Left cardiac atrium (tissue), 4 donors: Measurements from ENCODE around the gene SEMA6A. TPM values are rescaled to one million over a fixed set of nuclear protein-coding genes. Genes with fewer than 3 reads are reported as not detected.
"Not testable (repeated sequence)": the region's sequence is repeated elsewhere in the genome, so short reads cannot be mapped to it uniquely, and the experiment has no call there.

Experiments
- ATAC-seq, 2 donors: fragments of 200-7000 bp; cut with Tn5 transposase; one replicate each; pipeline ENCODE4 v1.9.1; 2020; ENCODE audit warnings: mild to moderate bottlenecking in 2 of 2, moderate library complexity in 2 of 2
- DNase-seq: peaks from one replicate; pipeline ENCODE4 v3.0.0-alpha.2; 2020
- intact Hi-C, 2 donors: fragments of 100-400 bp; cut with DNase I; formaldehyde crosslinking; loops; one replicate each; pipeline versions ENCODE4 v1.14.1 to v1.15.1; 2022 to 2023
- total RNA-seq, 2 donors: library from RNA; stranded (reverse); fragmentation: NEBNext Ultra II Directional; extraction: Animal tissue kit (Norgen Biotek cat#: 25700); gene quantifications; one replicate each; pipeline ENCODE4 v1.2.1, GENCODE V29; 2021
- donor health status: DM: no; HTN: yes; CAD: no.
- donor health status: DM: no; HTN: yes; CAD: no; lungs with severe emphysema.
- donor health status: DM: yes; HTN: yes; CAD: no.
- donor health status: Dilated cardiomyopathy.

Gene SEMA6A
- total RNA-seq, 2 donors from 2014 or later: 3.8 to 5.7 TPM

DNA sequence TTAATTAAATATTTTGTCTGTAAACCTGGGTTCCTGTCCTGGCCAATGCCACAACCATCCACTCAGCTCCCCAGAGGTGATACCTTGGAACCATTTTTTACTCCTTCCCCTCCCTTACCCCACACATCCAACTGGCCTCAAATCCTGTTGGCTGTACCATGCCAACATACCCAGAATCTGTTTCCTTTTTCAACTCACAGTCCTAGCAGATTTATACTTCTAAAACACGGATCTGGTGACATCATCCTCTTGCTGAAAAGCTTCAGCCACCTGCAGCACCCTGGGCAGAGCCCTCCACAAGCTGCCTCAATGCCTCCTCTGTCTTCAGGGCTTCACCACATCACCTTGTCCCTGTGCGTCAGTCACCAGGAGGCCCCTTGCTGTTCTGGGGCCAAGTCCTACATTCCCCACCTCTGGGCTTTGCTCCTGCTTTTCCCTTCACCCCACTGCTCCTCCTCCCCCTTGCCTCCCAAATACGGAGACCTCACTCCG is 14.9 kb downstream of the SEMA6A start:
- no peak for ATAC-seq
- intact Hi-C loops: loop anchor here in 1 of 2 donors (10.0 kb wide), 1 partner anchor 425 kb away; no protein-coding TSS in a partner anchor
- no peak for DNase-seq

DNA sequence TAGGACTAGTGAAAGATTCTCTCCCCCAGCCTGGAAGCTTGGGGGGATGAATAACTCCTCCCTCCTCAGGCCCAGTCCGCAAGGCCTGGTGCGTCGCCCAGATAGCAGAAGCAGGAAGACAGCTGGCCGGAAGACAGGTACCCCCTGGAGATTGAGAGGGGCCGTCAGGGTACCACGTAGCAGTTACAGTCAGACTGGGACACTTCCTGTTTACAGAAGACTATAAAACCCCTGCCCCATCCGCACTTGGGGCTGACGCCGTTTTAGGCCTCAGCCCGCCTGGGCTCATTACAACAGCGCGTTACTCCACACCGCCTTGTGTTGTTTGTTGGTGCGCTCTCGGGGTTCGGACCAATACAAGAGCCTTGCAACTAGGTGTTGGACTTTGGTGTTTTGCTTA is 15.4 kb downstream of the SEMA6A start:
- DNase-seq (no peak), ATAC-seq (no peak)
- intact Hi-C loops: no loop called here

DNA sequence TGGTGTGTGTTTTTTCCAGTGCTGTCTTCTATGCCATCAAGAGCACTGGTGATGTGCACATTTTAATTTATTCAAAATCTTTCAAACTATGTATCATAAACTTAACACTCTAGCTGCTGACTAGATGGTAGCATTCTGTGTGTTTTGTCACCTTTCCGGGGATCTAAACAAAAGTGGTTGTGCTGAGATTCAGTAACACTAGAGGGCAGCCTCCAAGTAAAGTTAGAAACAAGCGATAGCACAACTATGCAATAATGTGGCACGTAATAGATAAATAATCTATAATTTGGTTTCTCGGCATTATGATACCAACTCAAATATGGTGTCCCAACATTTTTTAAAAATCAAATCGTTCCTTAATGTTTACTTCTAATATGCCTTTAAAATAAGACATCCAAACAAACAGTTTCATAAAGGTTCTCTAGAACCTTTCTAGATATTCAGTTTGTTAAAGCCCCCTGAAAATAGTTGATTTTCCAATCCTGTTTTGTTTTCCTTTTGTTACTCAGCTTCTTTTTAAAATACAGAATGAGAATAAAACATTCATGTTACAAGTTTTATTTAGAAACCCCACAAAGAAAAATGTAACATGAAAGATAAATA is 16.9 kb downstream of the SEMA6A start:
- intact Hi-C loops: no loop called here
- no peak for DNase-seq
- ATAC-seq: no peak

DNA sequence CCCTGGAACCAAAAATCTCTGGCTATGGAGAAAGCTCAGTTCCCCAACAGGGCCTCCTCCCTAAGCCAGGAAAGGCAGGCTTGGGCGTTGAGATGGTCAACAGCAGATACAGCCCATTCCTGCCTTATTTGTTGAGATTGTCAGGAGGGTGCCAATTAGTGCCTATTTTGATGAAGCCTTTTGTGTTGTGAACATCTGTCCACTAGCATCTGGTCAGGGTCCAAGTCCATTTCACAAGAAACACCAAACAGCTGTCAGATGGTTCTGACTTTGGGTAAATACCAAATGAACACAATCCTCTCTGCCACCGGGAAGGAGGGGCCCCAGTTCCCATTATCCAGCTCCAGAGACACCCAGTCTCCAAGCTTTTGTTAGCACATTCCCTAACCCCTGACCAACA is 19.9 kb downstream of the SEMA6A start:
- no peak for DNase-seq
- intact Hi-C loops: no loop called here
- ATAC-seq: no peak

DNA sequence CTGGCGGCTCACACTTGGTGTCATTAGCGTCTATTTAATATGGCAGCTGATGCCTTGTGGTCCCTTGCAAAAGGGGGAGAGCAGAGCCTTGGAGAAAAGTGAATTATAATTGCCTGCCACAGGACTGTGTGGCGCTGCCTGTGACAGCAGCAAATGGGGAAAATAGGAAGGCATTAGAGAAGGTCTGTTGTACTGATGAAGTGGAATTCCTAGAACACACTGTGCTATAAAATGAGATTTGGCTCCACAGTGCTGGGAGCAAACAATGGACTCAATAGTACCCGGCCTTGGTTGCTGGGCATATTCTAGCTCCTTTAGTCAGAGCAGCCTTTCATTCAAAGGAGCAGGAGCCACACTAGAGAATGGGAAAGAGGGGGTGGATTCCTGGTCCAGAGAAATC is 21.3 kb downstream of the SEMA6A start:
- intact Hi-C loops: no loop called here
- ATAC-seq: no peak
- DNase-seq: no peak

DNA sequence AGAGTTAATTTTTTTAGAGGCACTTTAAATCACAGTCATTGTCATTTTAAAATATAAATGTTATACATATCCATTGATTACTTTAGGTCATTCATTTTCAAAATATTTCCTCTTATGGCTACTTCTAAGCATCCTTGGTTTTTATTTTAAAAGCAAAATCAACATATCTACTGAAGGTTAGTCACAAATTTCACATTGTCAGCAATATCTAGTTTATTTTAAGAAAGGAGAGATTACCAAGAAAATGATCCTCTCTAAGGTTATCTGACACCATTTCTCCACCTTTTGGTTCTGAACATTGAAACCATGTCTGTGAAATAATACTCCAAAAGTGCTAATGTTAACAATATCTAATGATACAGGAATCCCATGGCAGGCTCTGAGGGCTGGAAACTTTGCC is 24.5 kb downstream of the SEMA6A start:
- ATAC-seq: no peak
- no peak for DNase-seq
- intact Hi-C loops: no loop called here

DNA sequence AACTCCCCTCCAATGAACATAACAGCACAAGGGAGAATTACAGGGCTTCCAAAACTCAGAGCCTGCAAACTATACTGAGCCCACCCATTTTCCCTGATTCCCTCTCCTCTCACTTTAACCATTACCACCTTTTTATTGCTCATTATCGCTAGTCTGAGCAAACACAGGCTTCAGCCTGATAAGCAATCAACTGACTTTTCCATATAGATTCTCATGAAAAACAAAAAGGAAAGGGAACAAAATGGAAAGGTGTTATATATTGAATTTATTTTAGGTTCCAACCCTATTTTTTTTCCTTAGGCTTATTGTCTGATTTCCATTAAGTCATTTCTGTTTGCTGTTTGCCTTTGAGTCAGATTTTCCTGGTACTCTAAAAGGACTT is 27.9 kb downstream of the SEMA6A start:
- DNase-seq (no peak), ATAC-seq (no peak)
- intact Hi-C loops: no loop called here

DNA sequence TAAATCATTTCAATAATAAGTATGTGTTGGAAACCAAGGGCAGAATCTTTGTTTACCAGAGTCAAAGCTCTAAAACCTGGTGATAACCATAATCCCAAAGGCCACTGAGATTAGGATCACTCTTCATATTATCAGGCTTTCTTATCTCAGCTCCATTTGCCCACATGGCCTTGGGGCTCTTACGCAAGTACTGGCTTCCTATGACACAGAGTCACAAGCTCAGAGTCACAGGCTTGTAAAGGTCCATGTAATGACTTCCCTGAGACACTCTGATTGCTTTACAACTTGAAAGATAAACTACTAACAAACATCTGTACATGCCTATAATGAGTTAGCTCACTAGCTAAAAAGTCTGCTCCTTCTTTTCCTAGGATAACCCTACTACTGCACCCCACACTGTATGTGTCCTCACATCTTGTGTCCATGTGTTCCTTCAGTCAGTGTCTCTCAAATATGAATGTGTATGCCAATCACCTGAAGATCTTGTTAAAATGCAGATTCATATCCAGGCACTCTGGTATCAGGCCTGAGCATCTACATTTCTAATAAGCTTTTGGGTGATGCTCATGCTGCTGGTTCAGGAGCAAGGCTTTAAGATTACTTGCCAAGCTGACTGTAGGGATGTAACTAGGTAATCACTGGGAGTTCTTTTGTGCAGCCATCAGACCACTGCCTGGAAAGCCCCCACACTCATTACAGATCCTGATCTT is 28.4 kb downstream of the SEMA6A start:
- DNase-seq: no peak
- intact Hi-C loops: no loop called here
- no peak for ATAC-seq

DNA sequence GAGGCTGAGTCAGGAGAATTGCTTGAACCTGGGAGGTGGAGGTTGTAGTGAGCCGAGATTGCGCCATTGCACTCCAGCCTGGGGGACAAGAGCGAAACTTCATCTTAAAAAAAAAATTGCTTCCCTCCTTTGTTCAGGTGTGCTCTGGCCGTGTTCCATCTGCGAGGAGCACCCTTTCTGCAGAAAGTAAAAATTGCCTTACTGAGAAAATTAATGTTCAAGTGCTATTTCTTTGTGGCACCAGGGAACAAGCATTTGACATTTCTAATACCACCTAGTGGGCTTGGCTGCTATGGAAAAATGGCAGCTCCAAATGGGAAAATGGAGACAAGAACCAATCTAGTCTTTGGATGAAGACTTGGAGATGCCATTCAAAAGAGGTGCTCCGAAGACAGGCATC is 29.2 kb downstream of the SEMA6A start:
- DNase-seq, intact Hi-C loops, ATAC-seq: not testable (repeated sequence)

DNA sequence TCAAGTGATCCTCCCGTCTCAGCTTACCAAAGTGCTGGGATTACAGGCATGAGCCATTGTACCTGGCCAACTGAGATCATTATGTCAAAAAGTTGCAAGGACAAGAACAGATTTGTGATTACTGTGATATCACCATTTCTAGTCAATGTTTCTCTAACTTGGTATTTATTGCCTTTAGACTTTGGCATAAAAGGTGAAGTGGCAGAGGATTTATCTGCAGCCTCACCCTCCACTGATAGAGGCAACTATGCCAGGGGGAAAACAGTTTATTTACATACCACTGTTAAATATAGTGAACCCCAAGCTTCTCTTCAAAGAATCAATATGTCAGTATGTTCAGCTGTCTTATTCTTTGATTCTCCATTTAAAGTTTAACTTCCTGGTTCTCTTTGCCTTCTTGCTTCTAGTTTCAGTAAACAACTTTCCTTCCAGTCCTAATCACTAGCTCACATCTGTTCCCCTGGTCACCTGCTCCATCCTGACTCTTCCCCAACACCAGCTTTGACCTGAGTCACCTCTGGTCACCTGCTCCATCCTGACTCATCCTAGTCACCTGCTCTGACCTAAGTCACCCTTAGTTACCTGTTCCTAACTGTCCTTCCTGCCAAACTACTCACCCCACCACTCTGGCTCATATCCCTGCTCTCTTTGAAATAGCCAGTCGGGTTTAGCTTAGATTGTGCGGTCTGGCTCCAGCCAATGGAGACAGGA is 29.9 kb downstream of the SEMA6A start:
- intact Hi-C loops: no loop called here
- DNase-seq (no peak), ATAC-seq (no peak)

DNA sequence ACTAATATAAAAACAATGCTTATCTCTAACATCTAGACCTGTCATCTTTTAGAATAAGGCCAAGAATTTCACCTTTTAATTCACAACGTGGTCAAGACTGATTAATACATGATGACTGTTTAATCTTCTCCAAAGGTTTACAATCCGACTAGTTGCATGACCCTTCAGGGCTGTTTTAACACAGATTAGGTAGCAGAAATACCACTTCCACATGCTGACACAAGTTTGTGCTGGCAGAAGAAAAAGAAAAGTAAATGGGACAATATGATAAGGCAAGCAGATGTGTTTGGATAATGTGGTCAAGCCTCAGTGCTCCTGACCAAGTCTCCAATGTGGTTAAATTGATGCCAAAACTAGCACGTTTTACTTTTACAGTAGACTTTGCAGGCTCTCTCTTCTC is 31.1 kb downstream of the SEMA6A start:
- ATAC-seq: peak in 1 of 2 donors; percentile 34
- DNase-seq: no peak
- intact Hi-C loops: no loop called here

DNA sequence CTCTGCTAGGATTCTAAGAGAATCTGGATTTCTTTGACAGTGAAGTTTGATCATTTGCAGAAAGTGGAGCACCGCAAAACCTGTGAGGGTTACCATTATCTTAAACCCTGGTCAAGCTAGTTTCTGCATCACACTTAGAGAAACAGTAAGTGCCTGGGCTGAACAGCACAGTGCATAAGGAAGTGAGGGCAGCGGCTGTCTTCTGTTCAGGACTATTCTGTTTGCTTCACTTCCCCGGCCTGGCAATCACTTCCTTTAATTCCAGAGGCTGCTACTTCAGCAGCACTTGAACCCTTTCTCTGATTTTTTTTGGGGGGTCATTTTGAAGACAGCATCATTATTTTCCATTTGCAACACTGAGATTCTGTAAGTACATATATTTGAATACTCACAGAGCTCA is 32.0 kb downstream of the SEMA6A start:
- DNase-seq (no peak), ATAC-seq (no peak)
- intact Hi-C loops: no loop called here

DNA sequence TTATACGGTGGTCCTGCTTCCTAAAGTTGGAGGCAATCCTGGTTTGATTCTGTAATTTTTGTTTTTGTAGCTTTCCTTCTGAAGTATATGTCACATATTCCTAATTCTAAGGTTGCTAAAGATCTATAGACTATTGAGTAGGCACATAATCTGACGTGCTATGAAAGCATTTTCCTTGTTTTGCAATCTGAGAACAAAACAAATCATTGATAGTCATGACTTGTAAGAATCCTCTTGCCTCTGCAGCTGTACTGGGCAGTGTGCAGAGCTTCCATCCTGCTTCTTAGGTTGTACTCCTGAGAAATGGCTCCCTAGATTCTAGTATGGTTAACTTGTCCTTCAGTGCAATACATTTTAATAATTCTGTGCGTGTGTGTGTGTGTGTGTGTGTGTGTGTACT is 35.4 kb downstream of the SEMA6A start:
- ATAC-seq: no peak
- no peak for DNase-seq
- intact Hi-C loops: no loop called here

DNA sequence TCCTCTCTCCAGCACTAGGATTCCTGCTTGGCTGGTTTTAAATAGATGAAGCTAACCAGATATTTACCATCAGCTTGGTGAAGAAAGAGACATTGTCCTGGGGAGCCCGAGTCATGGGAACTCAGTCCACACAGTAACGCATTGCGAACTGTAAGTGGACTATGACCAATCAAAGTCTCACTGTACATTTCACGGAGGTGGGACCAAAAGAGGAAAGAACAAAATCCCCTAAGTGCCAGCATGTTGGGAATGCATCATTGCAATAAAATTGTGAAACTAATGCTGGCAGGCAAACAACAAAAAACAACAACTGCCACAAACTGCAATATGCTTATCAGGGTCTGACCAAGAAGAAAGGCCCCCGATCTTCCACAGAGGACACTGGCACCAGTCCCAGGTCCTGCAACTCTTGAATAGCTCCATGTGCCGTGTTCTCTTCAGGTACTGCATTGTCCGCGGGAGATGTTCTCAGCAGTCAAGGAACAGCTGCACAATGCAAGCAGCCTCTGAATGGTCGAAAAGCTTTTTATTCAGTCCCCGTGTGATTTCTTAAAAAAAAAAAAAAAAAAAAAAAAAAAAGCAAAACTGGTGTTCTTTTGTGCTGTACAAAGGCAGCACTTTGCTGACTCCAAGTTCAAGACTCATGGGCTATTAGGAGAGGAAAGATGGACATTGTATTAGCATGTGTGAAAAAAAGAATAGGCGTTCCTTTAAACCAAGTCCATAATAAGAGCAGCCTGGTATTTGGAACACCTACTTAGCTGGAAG is 38.1 kb downstream of the SEMA6A start:
- DNase-seq: no peak
- no peak for ATAC-seq
- intact Hi-C loops: no loop called here

DNA sequence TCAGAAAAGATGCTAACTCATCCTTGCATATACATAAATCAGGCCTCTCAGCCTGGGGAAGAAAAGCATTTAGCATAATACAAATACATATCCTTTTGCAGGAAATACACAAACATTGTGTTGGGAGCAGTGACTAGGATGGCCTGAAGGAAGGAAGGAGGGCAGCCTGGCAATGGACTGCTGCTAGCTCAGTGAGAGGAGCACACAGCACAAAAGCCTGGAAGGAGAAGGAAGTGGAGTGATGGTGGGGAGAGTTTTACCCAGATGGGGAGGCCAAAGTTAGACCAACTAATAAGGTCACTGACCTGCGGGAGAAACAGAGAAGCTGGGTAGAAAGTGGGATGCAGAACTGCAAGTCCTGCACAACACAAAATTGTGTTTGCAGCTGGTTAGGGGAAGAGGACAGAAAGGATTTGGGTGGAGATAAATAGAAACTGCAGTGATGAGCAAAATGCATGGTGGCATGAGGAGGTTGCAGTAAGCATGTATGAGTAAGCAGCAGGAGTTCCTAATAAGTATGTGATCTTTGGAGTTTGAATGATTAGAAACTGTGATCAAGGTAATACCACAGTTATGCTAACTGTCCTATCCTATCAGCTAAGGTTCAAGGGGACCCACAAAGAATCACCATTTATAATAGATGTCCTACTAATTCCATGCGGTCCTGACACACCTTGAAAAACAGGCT is 39.5 kb downstream of the SEMA6A start:
- no peak for ATAC-seq
- DNase-seq: no peak

DNA sequence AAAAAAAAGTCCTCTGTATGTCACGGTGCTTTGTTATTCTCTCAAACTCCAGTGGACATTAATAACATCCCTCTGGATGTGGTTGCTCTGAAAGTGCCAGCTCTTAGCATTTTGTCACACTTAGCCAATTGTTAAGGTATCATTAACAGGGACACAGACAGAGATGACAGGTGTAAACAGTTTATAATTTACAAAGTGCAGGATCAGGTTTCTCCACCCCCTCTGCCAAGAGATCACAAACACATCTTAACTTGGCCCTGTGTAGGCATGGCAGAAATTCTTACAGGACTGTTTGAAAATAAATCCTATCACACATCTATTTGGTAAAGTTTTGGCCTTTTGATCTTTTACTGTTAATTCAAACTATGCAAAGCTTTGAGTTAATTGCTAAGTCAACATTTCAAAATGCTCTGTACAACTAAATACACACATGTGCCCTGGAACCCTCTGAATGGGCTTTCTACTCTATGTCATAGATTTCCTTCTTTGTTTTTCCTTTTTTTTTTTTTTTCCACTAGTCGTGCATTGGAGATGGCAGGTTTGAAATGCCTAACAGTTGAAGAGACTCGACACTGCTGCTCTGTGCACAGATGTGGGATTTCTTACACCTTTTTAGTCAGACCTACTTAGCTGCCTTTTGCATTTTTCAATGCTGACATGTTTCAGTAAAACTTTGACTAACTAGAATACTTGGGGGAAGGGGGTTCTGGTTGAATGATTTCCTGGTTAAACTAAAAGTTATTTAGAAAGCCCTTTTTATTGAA is 41.7 kb downstream of the SEMA6A start:
- intact Hi-C loops: no loop called here
- DNase-seq (no peak), ATAC-seq (no peak)

More for the DNA sequence above, 39.5 kb downstream of the SEMA6A start:
- intact Hi-C loops: no loop called here

DNA sequence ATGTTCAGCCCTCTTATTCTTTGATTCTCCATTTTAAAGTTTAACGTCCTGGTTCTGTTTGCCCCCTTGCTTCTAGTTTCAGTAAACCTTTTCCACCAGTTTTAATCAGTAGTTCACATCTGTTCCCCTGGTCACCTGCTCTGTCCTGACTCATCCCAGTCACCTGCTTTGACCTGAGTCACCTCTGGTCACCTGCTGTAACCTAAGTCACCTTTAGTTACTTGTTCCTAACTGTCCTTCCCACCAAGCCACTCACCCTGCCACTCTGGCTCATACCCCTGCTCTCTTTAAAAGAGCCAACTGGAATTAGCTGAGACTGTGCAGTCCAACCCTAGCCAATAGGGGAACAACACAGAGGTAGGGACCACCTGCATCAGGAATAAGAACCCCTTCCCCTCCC is 43.0 kb downstream of the SEMA6A start:
- ATAC-seq (no peak), DNase-seq (no peak)
- intact Hi-C loops: no loop called here

DNA sequence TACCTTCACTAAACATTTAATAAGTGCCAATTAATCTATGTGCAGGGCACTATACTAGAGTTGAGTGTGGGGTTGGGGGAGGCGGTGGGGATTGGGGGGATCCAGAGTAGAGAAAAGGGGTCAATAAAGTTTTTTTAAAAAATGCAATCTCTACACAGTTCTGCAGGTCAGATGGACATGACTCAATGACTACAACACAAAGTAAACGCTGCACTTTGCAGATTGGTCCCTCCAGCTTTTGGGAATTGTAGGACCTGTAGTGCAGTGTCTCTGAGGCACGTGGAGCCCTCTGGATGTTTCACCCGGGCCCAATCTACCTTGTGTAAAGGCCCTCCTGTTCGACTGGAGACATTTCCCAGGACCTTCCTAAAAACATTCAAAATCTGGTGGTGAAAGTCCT is 43.5 kb downstream of the SEMA6A start:
- DNase-seq (no peak), ATAC-seq (no peak)
- intact Hi-C loops: no loop called here
